ENCODE results near the gene F7.

DNA sequence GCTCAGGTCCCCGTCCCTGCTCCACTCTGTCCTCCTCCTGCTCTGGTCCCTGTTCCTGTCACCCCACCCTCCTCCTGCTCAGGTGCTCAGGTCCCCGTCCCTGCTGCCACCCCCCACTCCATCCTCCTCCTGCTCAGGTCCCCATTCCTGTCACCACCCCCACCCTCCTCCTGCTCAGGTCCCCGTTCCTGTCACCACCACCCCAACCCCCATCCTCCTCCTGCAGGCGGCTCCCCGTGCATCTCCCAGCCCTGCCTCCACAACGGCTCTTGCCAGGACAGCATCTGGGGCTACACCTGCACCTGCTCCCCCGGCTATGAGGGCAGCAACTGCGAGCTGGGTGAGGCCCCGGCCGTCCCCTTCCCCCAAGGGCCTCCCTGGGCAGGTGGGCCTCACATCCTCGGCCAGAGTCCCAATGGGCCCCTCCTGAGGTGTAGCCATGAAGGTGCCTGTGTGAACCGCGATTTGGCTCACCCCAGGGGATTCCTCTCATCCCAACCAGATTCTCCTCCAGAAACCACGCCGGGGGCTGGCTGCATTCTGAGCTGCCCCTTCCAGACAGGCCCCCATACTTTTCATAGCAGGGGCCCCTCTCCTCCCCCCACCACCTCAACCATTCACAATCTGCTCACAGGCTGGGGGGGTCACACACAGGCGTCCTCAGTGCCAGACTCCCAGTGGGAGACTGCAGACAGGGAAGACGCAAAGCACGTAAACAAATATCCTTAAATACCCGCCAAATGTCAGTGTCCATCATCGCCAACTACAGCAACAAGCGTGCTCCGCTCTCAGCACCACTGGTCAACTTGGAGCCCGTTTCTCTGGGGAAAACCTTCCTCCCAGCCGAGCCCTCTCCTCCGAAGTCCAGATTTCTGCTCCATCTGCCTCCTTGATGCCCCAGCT lies 57.4 kb downstream of the F7 start:
- no peak for TF ChIP-seq POLR2A (IDR thresholded peaks at IDR 0.05)
- TF ChIP-seq, protein P1, sequence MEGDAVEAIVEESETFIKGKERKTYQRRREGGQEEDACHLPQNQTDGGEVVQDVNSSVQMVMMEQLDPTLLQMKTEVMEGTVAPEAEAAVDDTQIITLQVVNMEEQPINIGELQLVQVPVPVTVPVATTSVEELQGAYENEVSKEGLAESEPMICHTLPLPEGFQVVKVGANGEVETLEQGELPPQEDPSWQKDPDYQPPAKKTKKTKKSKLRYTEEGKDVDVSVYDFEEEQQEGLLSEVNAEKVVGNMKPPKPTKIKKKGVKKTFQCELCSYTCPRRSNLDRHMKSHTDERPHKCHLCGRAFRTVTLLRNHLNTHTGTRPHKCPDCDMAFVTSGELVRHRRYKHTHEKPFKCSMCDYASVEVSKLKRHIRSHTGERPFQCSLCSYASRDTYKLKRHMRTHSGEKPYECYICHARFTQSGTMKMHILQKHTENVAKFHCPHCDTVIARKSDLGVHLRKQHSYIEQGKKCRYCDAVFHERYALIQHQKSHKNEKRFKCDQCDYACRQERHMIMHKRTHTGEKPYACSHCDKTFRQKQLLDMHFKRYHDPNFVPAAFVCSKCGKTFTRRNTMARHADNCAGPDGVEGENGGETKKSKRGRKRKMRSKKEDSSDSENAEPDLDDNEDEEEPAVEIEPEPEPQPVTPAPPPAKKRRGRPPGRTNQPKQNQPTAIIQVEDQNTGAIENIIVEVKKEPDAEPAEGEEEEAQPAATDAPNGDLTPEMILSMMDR (IDR thresholded peaks at IDR 0.05 in 4 of 5, conservative IDR thresholded peaks at IDR 0.05 in 1 of 5): no peak
